HG03060 (cell line): ENCODE measurements around the gene HIPK4.
A peak's percentile ranks its signal among the peaks of the same experiment; 100 is the strongest.
"Not testable (repeated sequence)": the region's sequence is repeated elsewhere in the genome, so short reads cannot be mapped to it uniquely, and the experiment has no call there.

Source experiments
- ATAC-seq: cut with Tn5 transposase; IDR thresholded peaks from one replicate; pipeline ENCODE4 v1.9.1; 2021; ENCODE audit warnings: low read depth, moderate number of reproducible peaks; ENCODE audit not compliant: unreplicated experiment

HIPK4 gene

GRCh38 chr19:40390084-40390742, at the start of gene HIPK4:
Gene HIPK4 (minus strand): TSS chr19:40390181. CDS start chr19:40389902, 279 bp downstream.
- no peak for ATAC-seq

GRCh38 chr19:40438284-40438683, 48.3 kb upstream of the HIPK4 start:
- no peak for ATAC-seq

GRCh38 chr19:40433391-40434216, 43.6 kb upstream of the HIPK4 start:
- ATAC-seq = no peak

- not testable (repeated sequence) for ATAC-seq
Observed at GRCh38 chr19:40432760-40433159, 42.8 kb upstream of the HIPK4 start.

- ATAC-seq = no peak
Observed at GRCh38 chr19:40431698-40432097, 41.7 kb upstream of the HIPK4 start.

- not testable (repeated sequence) for ATAC-seq
Observed at GRCh38 chr19:40430242-40430641, 40.3 kb upstream of the HIPK4 start.

GRCh38 chr19:40428197-40428596, 38.2 kb upstream of the HIPK4 start:
- ATAC-seq = not testable (repeated sequence)

GRCh38 chr19:40425450-40426287, 35.7 kb upstream of the HIPK4 start, which contains the start of gene SERTAD1:
Gene SERTAD1 (minus strand): TSS chr19:40425992. CDS start chr19:40423546, 2,446 bp downstream.
- peak; percentile 58 for ATAC-seq

- ATAC-seq = no peak
Observed at GRCh38 chr19:40424637-40425449, 34.9 kb upstream of the HIPK4 start.

GRCh38 chr19:40423938-40424337, 34.0 kb upstream of the HIPK4 start:
- ATAC-seq = no peak

GRCh38 chr19:40422748-40423566, 33.0 kb upstream of the HIPK4 start:
- no peak for ATAC-seq

- no peak for ATAC-seq
Observed at GRCh38 chr19:40421993-40422747, 32.2 kb upstream of the HIPK4 start.

- no peak for ATAC-seq
Observed at GRCh38 chr19:40420766-40421765, 31.1 kb upstream of the HIPK4 start.

- no peak for ATAC-seq
Observed at GRCh38 chr19:40420451-40420765, 30.4 kb upstream of the HIPK4 start.

- ATAC-seq = no peak
Observed at GRCh38 chr19:40419780-40420179, 29.8 kb upstream of the HIPK4 start.

- no peak for ATAC-seq
Observed at GRCh38 chr19:40419066-40419612, 29.2 kb upstream of the HIPK4 start.

GRCh38 chr19:40418040-40418439, 28.1 kb upstream of the HIPK4 start:
- ATAC-seq = no peak
